GM15510 (cell line): Measurements from ENCODE around the gene LRFN4.

Experiments
- POLR2A ChIP-seq: IDR thresholded peaks from 3 replicates; pipeline ENCODE4 v1.6.1; 2011; ENCODE audit warnings: borderline replicate concordance; ENCODE audit not compliant: insufficient read length; ENCODE audit errors: extremely low read depth

The LRFN4 gene

DNA sequence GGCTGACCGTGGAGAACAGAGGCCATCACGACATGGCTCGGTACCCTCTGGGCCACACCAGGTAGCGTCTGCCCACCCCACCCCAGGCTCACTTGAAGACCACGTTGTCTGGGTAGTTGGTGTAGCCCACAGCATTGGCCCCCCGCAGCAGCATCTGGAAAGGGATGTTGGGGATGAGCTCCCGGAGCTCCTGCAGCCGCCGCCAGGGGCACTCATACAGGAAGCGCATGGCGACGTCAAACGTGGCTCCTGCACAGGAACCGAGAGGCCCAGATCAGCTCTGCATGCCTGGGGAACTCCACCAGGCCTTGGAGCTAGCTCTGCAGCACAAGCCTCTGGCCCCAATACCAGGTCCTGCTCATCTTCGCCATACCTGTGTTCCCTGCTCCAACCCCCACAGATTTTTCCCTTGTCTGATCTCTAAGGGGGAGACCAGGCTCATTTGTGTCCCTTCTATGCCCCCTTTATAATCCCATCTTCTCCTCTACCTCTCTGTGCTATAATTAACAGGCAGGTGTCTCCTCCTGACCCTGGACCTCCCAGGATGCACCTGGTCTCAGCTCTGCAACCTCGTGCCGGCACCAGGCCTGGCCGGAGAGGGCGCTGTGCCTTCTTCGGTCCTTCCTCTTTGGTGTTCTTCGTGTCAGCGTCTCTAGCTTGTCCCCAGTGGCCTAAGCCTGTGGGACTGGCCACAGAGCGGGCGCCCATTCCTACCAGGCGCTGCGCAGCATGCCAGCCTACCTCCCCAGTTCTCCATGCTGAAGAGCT lies 5.0 kb upstream of the LRFN4 start:
- no peak for TF ChIP-seq POLR2A

DNA sequence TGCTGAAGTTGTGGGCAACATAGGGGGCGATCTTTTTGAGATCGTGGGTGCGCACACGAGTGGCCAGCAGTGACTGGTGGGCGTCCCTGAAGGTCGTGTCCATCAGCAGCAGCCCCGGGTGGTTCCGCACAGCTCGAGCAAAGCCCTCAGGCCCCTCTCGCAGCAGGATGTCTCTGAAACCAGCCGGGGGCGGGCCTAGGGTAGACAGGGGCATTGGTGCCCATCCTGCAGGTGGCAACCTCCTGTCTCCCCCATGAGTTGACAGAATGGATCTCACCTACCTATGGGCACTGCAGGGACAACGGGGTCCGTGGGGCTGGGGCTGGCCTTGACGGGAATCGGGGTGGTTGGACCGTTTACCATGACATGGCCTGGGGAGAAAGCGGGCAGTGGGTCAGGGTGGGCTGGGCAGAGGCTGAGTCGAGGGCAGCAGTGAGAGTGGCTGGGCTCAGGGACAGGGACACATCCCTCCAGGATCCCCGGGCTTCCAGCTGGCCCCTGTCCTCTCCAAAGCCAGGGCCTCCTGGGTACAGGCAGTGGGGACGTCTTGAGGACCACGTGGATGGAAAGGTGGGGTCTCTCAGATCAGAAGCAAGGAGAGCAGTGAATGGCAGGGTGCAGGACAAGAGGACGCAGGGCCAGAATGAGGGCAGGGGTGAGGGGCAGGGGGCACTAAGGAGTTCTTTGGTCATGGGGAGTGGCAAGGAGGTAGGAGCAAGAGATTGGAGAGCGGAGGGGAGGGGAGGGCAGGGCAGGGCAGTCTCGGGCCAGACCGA lies 4.2 kb upstream of the LRFN4 start:
- TF ChIP-seq POLR2A = no peak

DNA sequence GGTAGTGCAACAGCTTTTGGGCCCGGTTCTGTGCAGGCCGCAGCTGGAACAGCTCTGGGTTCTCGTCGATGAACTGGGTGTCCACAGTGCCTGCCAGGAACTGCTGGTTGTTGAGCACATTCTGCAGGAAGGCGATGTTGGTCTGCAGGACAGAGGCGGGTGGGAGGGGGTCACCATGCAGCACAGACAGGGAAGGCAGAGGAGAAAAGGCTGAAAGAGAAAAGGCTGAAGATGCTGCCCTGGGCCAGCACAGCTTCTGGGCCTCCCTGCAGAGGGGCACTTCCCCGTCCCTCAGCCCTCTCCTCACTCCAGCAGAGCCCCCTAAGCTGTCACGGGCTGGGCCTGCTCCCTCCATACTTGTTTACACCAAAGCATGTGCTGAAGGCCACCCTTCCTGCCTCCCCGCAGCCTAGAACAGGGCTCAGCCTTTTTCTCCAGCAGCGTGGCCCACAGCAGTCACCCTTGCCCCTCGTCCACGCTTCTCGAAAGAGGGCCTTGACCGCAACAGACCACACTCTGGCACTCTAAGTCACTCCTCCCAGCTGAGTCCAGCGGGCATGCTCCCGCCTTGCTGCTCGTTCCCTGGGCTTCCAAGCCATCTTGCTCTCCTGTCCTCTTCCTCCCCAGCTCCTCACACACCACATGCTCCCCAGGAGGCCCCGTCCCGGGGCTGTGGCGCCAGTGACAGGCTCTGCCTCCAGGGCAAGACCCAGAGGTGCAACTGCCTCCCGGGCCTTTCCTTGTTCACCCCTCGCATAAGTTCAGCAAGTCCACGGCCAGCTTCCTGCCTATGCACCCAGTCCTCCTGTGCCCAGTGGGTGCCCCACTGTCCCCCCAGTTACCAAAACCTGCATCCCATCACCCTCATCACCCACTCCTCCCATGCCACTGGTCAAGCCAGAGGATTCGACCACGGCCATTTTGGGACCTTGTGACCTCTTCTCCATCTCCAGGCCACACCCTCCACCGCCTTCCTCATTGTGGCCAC lies 3.3 kb upstream of the LRFN4 start:
- no peak for TF ChIP-seq POLR2A

DNA sequence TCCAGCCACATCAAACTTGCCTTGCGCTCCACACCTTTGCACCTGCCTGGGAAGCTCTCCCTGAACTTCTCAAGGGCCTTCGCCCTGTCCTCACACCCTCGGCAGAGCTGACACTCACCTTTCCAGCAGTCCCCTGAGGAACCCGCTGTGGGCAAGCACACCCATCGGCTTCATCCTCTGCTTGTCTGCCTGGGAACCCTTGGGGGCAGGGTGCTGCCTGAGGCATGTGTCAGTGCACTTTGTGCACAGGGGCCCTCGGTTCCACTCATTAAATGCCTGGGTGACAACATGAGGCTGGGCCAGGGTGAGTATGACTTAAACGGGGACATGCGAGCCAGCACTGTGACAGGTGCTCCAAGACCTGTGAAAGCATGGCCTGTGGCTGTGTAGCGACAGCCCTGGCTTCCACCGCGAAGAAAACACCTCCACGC lies 2.6 kb upstream of the LRFN4 start:
- TF ChIP-seq POLR2A = no peak

DNA sequence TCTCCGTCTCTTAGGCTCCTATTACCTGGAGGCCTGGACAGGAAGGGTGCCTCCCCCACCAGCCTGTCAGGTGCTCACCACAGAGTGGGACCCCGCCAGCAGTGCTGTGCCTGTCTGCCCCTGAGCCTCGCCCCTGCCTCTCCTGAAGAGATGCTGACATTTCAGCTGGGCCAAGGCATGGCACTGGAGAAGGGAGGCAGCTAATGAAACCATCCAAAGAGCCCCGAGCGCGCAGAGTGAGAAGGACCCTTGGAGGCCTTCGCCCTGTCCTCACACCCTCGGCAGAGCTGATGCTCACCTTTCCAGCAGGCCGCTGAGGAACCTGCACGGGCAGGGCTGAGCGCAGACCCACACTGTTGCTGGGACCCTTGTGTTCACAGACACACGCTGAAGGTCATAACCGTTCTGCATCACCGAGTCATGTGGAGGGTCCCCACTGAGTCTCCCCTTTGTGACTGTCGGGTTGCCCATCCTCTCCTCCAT lies 2.1 kb upstream of the LRFN4 start:
- no peak for TF ChIP-seq POLR2A

DNA sequence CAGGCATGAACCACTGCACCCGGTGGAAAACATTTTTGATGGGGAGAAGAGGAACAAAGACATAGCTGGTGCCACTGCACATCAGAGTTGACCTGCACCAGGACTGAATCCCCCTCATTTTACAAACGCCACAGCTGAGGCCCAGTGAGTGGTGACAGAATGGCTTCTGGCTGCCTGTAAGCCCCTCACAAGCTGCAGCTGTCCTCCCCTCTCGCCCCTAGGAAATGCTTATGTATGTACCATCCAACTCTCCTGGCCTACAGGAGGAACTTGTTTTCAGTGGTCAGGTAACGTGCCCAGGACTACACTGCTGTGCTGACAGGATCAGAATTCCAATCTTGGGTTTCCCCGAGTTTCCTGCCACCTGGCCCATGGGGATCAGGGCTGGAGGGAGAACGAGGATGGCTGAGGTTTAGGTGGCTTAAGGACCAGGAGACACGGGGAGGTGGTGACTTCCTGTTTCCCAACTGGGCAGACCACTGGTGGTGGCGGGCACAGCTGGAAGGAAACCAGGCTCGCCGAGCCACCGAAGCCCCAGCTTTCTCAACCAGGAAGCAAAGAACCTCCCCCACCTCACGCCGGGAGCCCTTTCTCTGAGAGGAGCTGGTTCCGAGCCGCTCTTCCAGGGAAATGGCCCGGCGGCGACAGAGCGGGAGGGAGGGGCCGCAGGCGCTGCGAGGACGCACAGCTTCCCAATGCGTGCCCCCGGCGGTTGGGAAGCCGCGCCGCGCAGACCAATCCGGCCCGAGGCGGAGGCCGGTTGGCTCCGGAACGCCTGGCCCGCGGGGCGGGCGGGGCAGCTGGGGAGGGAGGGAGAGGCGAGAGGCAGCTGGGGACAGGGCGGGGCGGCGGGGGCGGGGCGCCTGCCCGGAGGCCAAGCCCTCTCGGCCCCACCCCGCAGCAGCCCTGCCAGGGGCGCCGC lies 1.0 kb upstream of the LRFN4 start:
- TF ChIP-seq POLR2A = peak; percentile 87

DNA sequence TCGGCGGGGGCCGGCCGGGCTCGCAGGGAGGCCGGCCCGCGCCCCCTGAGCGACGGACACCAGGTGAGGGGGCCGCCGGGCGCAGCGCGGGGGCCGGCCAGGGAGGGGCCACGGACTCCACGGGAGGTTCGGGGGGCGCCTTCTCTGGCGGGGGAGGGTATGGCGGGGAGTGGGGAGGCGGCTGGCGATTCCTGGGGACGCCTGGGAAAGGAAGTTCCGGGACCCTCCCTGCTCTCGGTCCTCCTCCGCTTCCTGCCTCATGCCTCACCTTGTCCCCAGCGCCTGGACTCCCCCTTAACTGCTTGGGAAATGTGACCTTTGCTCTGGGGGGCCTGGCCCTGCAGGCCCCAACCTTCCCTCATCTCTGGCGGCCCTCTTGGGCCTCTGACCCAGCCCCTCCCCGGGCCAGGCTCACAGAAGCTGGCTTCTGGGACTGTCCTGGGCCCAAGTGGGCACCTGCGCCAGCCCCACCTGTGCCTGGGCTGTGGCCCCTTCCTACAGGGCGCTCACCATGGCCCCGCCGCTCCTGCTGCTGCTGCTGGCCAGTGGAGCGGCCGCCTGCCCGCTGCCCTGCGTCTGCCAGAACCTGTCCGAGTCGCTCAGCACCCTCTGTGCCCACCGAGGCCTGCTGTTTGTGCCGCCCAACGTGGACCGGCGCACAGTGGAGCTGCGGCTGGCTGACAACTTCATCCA lies 516 bp downstream of the LRFN4 start:
- no peak for TF ChIP-seq POLR2A

DNA sequence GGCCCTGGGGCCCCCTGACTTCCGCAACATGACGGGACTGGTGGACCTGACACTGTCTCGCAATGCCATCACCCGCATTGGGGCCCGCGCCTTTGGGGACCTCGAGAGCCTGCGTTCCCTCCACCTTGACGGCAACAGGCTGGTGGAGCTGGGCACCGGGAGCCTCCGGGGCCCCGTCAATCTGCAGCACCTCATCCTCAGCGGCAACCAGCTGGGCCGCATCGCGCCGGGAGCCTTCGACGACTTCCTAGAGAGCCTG lies 992 bp downstream of the LRFN4 start:
- no peak for TF ChIP-seq POLR2A

DNA sequence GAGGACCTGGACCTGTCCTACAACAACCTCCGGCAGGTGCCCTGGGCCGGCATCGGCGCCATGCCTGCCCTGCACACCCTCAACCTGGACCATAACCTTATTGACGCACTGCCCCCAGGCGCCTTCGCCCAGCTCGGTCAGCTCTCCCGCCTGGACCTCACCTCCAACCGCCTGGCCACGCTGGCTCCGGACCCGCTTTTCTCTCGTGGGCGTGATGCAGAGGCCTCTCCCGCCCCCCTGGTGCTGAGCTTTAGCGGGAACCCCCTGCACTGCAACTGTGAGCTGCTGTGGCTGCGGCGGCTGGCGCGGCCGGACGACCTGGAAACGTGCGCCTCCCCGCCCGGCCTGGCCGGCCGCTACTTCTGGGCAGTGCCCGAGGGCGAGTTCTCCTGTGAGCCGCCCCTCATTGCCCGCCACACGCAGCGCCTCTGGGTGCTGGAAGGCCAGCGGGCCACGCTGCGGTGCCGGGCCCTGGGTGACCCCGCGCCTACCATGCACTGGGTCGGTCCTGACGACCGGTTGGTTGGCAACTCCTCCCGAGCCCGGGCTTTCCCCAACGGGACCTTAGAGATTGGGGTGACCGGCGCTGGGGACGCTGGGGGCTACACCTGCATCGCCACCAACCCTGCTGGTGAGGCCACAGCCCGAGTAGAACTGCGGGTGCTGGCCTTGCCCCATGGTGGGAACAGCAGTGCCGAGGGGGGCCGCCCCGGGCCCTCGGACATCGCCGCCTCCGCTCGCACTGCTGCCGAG lies 1.5 kb downstream of the LRFN4 start:
- TF ChIP-seq POLR2A = no peak

DNA sequence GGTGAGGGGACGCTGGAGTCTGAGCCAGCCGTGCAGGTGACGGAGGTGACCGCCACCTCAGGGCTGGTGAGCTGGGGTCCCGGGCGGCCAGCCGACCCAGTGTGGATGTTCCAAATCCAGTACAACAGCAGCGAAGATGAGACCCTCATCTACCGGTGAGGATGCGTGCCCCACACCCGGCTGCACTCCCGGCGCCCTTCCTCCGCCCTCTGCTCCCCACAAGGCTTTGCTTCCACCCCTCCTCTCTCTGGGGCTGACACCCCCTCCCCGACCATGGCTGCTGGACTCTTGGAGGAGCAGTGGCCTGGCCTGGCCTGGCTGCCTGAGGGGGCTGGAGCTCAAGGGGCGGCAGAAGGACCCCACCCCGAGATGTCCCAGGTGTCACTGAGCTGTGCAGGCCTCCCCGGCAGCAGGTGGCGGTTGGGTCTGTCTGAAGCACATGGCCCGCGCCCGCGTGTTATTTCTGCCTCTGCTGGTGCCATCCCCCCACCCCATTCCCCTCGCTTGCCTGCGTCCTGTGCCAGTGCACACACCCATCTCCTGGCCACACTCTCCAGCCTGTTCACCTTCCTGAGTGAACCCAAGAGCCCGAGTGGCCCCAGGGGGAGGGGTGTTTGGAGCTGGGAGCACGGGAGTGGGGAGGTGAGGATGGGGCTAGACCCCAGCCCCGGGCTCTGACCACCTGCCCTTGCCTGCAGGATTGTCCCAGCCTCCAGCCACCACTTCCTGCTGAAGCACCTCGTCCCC lies 2.2 kb downstream of the LRFN4 start:
- TF ChIP-seq POLR2A = no peak

DNA sequence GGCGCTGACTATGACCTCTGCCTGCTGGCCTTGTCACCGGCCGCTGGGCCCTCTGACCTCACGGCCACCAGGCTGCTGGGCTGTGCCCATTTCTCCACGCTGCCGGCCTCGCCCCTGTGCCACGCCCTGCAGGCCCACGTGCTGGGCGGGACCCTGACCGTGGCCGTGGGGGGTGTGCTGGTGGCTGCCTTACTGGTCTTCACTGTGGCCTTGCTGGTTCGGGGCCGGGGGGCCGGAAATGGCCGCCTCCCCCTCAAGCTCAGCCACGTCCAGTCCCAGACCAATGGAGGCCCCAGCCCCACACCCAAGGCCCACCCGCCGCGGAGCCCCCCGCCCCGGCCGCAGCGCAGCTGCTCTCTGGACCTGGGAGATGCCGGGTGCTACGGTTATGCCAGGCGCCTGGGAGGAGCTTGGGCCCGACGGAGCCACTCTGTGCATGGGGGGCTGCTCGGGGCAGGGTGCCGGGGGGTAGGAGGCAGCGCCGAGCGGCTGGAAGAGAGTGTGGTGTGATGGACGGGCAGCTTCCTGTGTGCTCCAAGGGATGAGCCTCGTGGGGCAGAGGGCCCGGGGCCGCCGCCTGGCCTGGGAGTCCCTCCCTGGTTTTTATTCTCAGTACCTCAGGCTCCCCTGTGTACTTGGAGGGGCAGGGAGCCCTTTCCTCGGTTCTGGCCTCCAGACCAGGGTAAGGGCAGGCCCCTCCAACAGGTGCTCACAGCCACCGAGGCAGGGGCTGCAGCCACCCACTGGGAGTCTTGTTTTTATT lies 3.0 kb downstream of the LRFN4 start:
- TF ChIP-seq POLR2A = no peak
